Measurements from ENCODE around the gene NDUFB7. TPM values are rescaled to one million over a fixed set of nuclear protein-coding genes. Genes with fewer than 3 reads are reported as not detected.

NDUFB7 gene
- total and polyA plus RNA-seq, 2 of the 8 experiments (the other 6 are each of a cell fraction or from before 2014, with no cell fraction given) = 151 to 740 TPM

DNA sequence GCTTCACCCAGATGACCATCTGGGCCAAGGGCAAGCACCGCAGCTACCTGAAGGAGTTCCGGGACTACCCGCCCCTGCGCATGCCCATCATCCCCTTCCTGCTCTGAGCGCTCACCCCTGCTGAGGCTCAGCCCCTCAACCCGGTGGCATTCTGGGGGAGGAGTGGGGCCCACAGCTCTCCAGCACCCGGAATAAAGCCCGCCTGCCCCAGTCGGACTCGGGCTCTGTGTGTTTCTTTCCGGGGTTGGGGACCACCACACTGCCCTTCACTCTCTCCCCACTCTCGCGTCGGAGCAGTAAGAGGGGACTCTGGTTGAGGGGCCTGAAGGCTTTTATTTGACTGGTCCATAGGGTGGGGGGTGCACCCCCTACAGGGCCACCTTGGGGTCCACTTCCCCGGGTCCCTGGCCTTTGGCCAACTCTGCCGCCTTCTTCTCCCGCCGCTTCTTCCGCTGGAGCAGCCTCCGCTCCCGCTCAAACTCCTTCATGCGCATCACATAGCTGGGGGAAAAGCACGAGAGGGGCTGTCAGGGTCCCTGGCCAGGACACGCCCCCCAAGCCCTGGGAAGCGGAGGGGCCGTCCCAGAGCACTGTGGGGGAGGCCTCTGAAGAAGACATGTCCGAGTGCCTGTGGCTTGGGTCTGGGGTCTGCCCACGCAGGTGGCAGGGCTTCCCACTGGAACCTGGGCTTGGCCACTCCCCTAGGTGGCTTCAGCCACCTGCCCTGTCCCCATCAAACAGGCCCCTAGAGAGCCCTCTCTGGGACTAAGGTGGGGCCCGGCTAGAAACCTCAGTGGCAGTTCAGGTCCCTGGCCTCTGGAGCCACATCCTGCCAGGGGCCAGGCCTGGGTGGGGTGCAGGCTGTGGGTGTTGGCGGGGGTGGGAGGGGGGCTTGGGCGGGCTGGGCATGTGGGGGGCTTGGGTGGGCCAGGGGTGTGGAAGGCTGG, 5.8 kb downstream of the NDUFB7 start:
- H3K36me3 ChIP-seq (ENCODE audit: control insufficient read depth in 2 of 4, insufficient read depth in 4 of 4, low read length in 3 of 4) = peaks cover 0 to 16% (median 6%) of the 10 kb centered on the region in 4 experiments; a peak in 3 of 8 replicates
- no peak overlapping the region for H2BK20ac ChIP-seq (ENCODE audit: low read length)
- peaks cover 5% of the 10 kb centered on the region for H3K79me1 ChIP-seq (ENCODE audit: low read depth, low read length)
- no peak overlapping the region for H3K9ac ChIP-seq (replicated peaks in 1 of 4; ENCODE audit: extremely low read depth in 1 of 4, low read depth in 3 of 4, low read length in 3 of 4)
- no peak overlapping the region for H2BK15ac ChIP-seq (ENCODE audit: low read length)
- H3K4me2 ChIP-seq (ENCODE audit: insufficient read depth in 1 of 2, low read depth in 2 of 2, low read length in 2 of 2) = no peak overlapping the region
- H3K4ac ChIP-seq (replicated peaks; ENCODE audit: insufficient read length, low read depth, low read length) = no peak overlapping the region
- ChIA-PET POLR2A (ENCODE audit: partially characterized antibody) (interaction anchor here (1.0 kb wide), 1 partner anchor 120 kb away, joined by 3 read pairs; no protein-coding TSS in a partner anchor), CTCF (ENCODE audit: partially characterized antibody) (interaction anchor here (0.9 kb wide), 1 partner anchor 135 kb away, joined by 3 read pairs; no protein-coding TSS in a partner anchor)
- H3K27ac ChIP-seq (ENCODE audit: low read depth, low read length) = no peak overlapping the region
- H2BK120ac ChIP-seq (replicated peaks; ENCODE audit: low read depth, low read length) = no peak overlapping the region
- no peak overlapping the region for H3K4me3 ChIP-seq (ENCODE audit: extremely low read depth in 1 of 4, insufficient read depth in 2 of 4, low read depth in 3 of 4, low read length in 4 of 4)
- H3K23ac ChIP-seq (ENCODE audit: insufficient read length) = no peak overlapping the region
- H3K79me2 ChIP-seq (ENCODE audit: control insufficient read depth in 1 of 2, insufficient read depth in 2 of 2, low read length in 2 of 2) = peaks cover 0 to 16% of the 10 kb centered on the region in 2 experiments; a peak in 2 of 4 replicates
- no peak overlapping the region for H2BK12ac ChIP-seq (ENCODE audit: low read depth, low read length)
- H3K23me2 ChIP-seq (ENCODE audit: low read depth, low read length) = no peaks in the 10 kb centered on the region; the same call in 1 of the 2 replicates
- peaks cover 0 to 27% (median 24%) of the 10 kb centered on the region in 4 experiments; a peak in 6 of 7 replicates for H3K4me1 ChIP-seq (replicated peaks in 1 of 4; ENCODE audit: control insufficient read depth in 3 of 4, insufficient read depth in 4 of 4, low read length in 3 of 4)
- no peak overlapping the region for H2BK5ac ChIP-seq (ENCODE audit: low read depth, low read length)
- no peak overlapping the region for H3K14ac ChIP-seq (ENCODE audit: insufficient read length)
- H3K27me3 ChIP-seq (replicated peaks in 1 of 4; ENCODE audit: control insufficient read depth in 3 of 4, extremely low read depth in 1 of 4, insufficient read depth in 3 of 4, low read length in 3 of 4) = no peaks in the 10 kb centered on the region
- H2AK5ac ChIP-seq (ENCODE audit: low read depth, low read length) = no peak overlapping the region
- no peaks in the 10 kb centered on the region for H3K9me3 ChIP-seq (ENCODE audit: insufficient read depth in 2 of 2, low read depth in 1 of 2, low read length in 1 of 2)
- FAIRE-seq (no peak), DNase-seq (ENCODE audit: low read depth in 1 of 2, low spot score in 2 of 2) (no peak)
- no peak overlapping the region for H4K8ac ChIP-seq (ENCODE audit: extremely low read depth, insufficient read depth, low read length)
- H2AFZ ChIP-seq (ENCODE audit: low read length) = no peak overlapping the region
- peaks cover 0 to 15% of the 10 kb centered on the region in 2 experiments for H4K20me1 ChIP-seq (replicated peaks in 1 of 2; ENCODE audit: control insufficient read depth in 1 of 2, insufficient read depth in 2 of 2, low read length in 2 of 2)
- no peak overlapping the region for H3K18ac ChIP-seq (ENCODE audit: extremely low read depth, low read length)
- WGBS, 2 experiments (ENCODE audit: extremely low coverage in 1 of 2, insufficient coverage in 1 of 2, insufficient read length in 1 of 2, insufficient replicate concordance in 2 of 2, low coverage in 1 of 2, low lambda C conversion rate in 2 of 2, missing lambda C conversion rate in 1 of 2) = 94% methylated on average over 24 of the region's 31 CpGs; no CpG with 5 or more reads in 1 of the 2 experiments
- no peak overlapping the region for H3K56ac ChIP-seq (replicated peaks; ENCODE audit: insufficient read length, low read depth, low read length)
- no peak overlapping the region for H4K5ac ChIP-seq (ENCODE audit: insufficient read length, low read depth, low read length)
- H4K91ac ChIP-seq (replicated peaks; ENCODE audit: insufficient read length, low read length) = no peak overlapping the region
- TF ChIP-seq RBBP5 (IDR thresholded peaks at IDR 0.05; ENCODE audit: borderline replicate concordance, low read depth, low read length) (no peak), RNF2 (IDR thresholded peaks at IDR 0.05; ENCODE audit: borderline replicate concordance, low read depth, low read length, missing control alignments, poor library complexity, severe bottlenecking) (no peak), TBP (IDR thresholded peaks at IDR 0.05; ENCODE audit: low read depth, low read length) (no peak), RAD21 (IDR thresholded peaks at IDR 0.05 in 1 of 2, conservative IDR thresholded peaks at IDR 0.05 in 1 of 2; ENCODE audit: low read depth in 2 of 2, low read length in 2 of 2) (no peak), CHD2 (IDR thresholded peaks at IDR 0.05; ENCODE audit: low read length) (no peak), RXRA (IDR thresholded peaks at IDR 0.05; ENCODE audit: insufficient read depth, low read depth, low read length) (no peak)
- TF ChIP-seq, protein P1, sequence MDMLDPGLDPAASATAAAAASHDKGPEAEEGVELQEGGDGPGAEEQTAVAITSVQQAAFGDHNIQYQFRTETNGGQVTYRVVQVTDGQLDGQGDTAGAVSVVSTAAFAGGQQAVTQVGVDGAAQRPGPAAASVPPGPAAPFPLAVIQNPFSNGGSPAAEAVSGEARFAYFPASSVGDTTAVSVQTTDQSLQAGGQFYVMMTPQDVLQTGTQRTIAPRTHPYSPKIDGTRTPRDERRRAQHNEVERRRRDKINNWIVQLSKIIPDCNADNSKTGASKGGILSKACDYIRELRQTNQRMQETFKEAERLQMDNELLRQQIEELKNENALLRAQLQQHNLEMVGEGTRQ (IDR thresholded peaks at IDR 0.05; ENCODE audit: low read length) = no peak

Measured in H1 (cell line).